DMS114 treated with DMSO at 0.1 percent for 48 hours (cell line): ENCODE results near the gene ST3GAL6.
"Not testable (repeated sequence)": the region's sequence is repeated elsewhere in the genome, so short reads cannot be mapped to it uniquely, and the experiment has no call there.

ENCODE experiments used
- DNase-seq: peaks from one replicate; lab custom pipeline; 2025; ENCODE audit not compliant: unreplicated experiment; lab: John Stamatoyannopoulos, UW

Gene ST3GAL6

GRCh38 chr3:98799479-98799878 is 36.3 kb downstream of the ST3GAL6 start:
- DNase-seq = no peak

- DNase-seq = no peak
Observed at GRCh38 chr3:98800401-98800800, 37.3 kb downstream of the ST3GAL6 start.

- DNase-seq = no peak
Observed at GRCh38 chr3:98801043-98801747, 38.1 kb downstream of the ST3GAL6 start.

GRCh38 chr3:98805571-98805970 is 42.4 kb downstream of the ST3GAL6 start:
- no peak for DNase-seq

- DNase-seq = no peak
Observed at GRCh38 chr3:98806521-98806920, 43.4 kb downstream of the ST3GAL6 start.

GRCh38 chr3:98807011-98807410 is 43.9 kb downstream of the ST3GAL6 start:
- DNase-seq = no peak

- DNase-seq = no peak
Observed at GRCh38 chr3:98807561-98807960, 44.4 kb downstream of the ST3GAL6 start.

- DNase-seq = no peak
Observed at GRCh38 chr3:98808071-98808470, 44.9 kb downstream of the ST3GAL6 start.

- DNase-seq = no peak
Observed at GRCh38 chr3:98809557-98809956, 46.4 kb downstream of the ST3GAL6 start.

- DNase-seq = no peak
Observed at GRCh38 chr3:98811048-98811447, 47.9 kb downstream of the ST3GAL6 start.

- DNase-seq = peak; percentile 61
Observed at GRCh38 chr3:98812851-98813374, 49.8 kb downstream of the ST3GAL6 start.

- no peak for DNase-seq
Observed at GRCh38 chr3:98814817-98815420, 51.8 kb downstream of the ST3GAL6 start.

GRCh38 chr3:98817547-98818041 is 54.5 kb downstream of the ST3GAL6 start:
- DNase-seq = peak; percentile 59

- DNase-seq = no peak
Observed at GRCh38 chr3:98821063-98821462, 57.9 kb downstream of the ST3GAL6 start.

GRCh38 chr3:98823791-98824190 is 60.7 kb downstream of the ST3GAL6 start:
- no peak for DNase-seq

GRCh38 chr3:98824256-98824655 is 61.1 kb downstream of the ST3GAL6 start:
- no peak for DNase-seq

GRCh38 chr3:98826126-98826525 is 63.0 kb downstream of the ST3GAL6 start:
- no peak for DNase-seq

- no peak for DNase-seq
Observed at GRCh38 chr3:98827221-98827920, 64.2 kb downstream of the ST3GAL6 start.

GRCh38 chr3:98829246-98829832 is 66.2 kb downstream of the ST3GAL6 start:
- DNase-seq = no peak

GRCh38 chr3:98831060-98831459 is 67.9 kb downstream of the ST3GAL6 start:
- not testable (repeated sequence) for DNase-seq

- DNase-seq = no peak
Observed at GRCh38 chr3:98839846-98840245, 76.7 kb downstream of the ST3GAL6 start.
